ENCODE results near the gene DAGLA.
A peak's percentile ranks its signal among the peaks of the same experiment; 100 is the strongest.

The DAGLA gene

GRCh38 chr11:61716478-61717285 is 36.5 kb downstream of the DAGLA start:
- no peak for TF ChIP-seq CTCF (IDR thresholded peaks at IDR 0.05)
- no peaks in the 10 kb centered on the region for H3K9me3 ChIP-seq
- peaks cover 0 to 6% of the 10 kb centered on the region in 2 donors for H3K27me3 ChIP-seq
- no peak overlapping the region for H3K27ac ChIP-seq
- H3K4me1 ChIP-seq = peaks cover 0 to 20% (median 13%) of the 10 kb centered on the region in 4 donors
- DNase-seq = no peak
- no peak overlapping the region for H3K4me3 ChIP-seq
- intact Hi-C loops (cut with DNase I; ENCODE audit: low total_unique reads) = no loop called here
- H3K36me3 ChIP-seq = peaks cover 0 to 7% (median 0%) of the 10 kb centered on the region in 3 donors

GRCh38 chr11:61717286-61718033 is 37.3 kb downstream of the DAGLA start:
- TF ChIP-seq CTCF (IDR thresholded peaks at IDR 0.05) = no peak
- peak overlapping the region in 1 of 2 donors; percentile 56 for H3K4me3 ChIP-seq
- H3K27me3 ChIP-seq = peaks cover 0 to 6% of the 10 kb centered on the region in 2 donors
- no peak overlapping the region for H3K27ac ChIP-seq
- H3K9me3 ChIP-seq = no peaks in the 10 kb centered on the region
- DNase-seq = no peak
- peaks cover 0 to 20% (median 13%) of the 10 kb centered on the region in 4 donors for H3K4me1 ChIP-seq
- H3K36me3 ChIP-seq = peaks cover 0 to 9% (median 0%) of the 10 kb centered on the region in 3 donors
- intact Hi-C loops (cut with DNase I; ENCODE audit: low total_unique reads) = no loop called here

DNA sequence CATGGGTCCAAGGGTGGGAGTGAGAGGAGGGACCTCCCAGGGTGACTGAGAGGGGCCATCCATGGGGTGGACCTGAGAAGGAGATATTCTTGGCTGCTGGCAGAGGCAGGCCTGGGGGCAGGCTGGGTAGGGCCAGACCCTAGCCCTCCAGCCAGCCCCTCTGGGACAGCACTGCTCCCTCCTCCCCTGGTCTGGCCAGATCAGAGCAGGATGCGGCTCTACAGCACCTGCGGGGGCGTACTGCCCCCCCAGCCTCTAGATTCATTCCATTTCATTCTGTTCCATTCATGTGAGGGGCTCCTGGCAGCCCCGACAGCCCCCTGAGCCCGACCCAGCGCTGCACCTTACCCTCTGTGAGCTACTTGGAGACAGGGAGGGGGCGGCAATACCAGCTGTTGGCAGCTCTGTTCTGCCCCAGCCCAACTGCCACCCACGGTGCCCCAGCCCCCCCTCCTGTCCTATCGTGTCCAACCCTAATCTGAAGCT is 37.9 kb downstream of the DAGLA start:
- intact Hi-C loops (cut with DNase I; ENCODE audit: low total_unique reads) = no loop called here
- DNase-seq = no peak
- TF ChIP-seq CTCF (IDR thresholded peaks at IDR 0.05) = no peak
- H3K4me1 ChIP-seq = peaks cover 0 to 20% (median 13%) of the 10 kb centered on the region in 4 donors
- peak overlapping the region; percentile 50 to 56 for H3K4me3 ChIP-seq
- peaks cover 0 to 6% of the 10 kb centered on the region in 2 donors for H3K27me3 ChIP-seq
- peaks cover 0 to 16% (median 0%) of the 10 kb centered on the region in 3 donors for H3K36me3 ChIP-seq
- H3K27ac ChIP-seq = peak overlapping the region in 1 of 2 donors; percentile 52
- H3K9me3 ChIP-seq = no peaks in the 10 kb centered on the region

DNA sequence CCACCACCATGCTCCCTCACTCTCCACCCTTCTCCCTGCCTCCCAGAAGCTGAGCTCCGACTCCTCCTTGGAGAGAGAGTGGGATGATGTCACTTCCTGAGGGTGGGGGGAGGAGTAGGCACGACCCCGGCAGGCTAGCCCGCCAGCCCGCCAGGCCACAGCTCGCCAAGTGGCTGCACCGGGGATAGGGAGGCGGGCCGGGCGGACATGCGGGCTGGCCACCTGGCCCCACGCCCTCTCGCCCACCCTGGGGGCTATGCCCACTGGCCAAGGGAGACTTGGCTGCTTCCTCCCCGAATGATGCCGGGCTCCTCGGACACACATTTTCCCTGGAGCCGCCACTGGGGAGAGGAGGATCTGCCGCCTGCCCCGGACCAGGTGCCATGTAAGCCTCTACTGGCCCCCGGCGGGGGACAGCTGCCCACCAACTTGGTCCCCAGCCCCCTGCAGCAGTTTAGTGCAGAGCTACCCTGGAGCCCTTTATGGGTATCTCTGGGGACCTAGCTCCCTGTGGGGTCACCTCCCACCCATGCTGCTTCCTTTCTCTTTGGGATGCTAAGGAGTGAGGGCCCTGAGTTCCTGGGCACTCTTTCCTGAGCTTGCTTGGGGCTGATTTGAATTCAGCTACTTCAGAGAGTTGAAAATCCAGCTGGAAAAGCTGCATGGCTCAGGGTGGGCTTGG is 38.6 kb downstream of the DAGLA start:
- peak overlapping the region; percentile 50 to 56 for H3K4me3 ChIP-seq
- no peak for DNase-seq
- H3K9me3 ChIP-seq = no peaks in the 10 kb centered on the region
- peaks cover 0 to 22% (median 0%) of the 10 kb centered on the region in 3 donors for H3K36me3 ChIP-seq
- no peak for TF ChIP-seq CTCF (IDR thresholded peaks at IDR 0.05)
- H3K4me1 ChIP-seq = peaks cover 0 to 20% (median 13%) of the 10 kb centered on the region in 4 donors
- peaks cover 0 to 6% of the 10 kb centered on the region in 2 donors for H3K27me3 ChIP-seq
- intact Hi-C loops (cut with DNase I; ENCODE audit: low total_unique reads) = no loop called here
- H3K27ac ChIP-seq = peak overlapping the region; percentile 23 to 52

GRCh38 chr11:61719978-61720377 is 39.8 kb downstream of the DAGLA start:
- peaks cover 0 to 32% (median 0%) of the 10 kb centered on the region in 3 donors for H3K36me3 ChIP-seq

More at GRCh38 chr11:61719978-61720377, 39.8 kb downstream of the DAGLA start:
- peaks cover 0 to 6% of the 10 kb centered on the region in 2 donors for H3K27me3 ChIP-seq
- DNase-seq = no peak
- peaks cover 0 to 20% (median 13%) of the 10 kb centered on the region in 4 donors for H3K4me1 ChIP-seq
- no peak overlapping the region for H3K4me3 ChIP-seq
- H3K27ac ChIP-seq = no peak overlapping the region
- intact Hi-C loops (cut with DNase I; ENCODE audit: low total_unique reads) = no loop called here
- no peak for TF ChIP-seq CTCF (IDR thresholded peaks at IDR 0.05)
- H3K9me3 ChIP-seq = no peaks in the 10 kb centered on the region

All from tibial artery (tissue), 4 donors.